Endodermal cell (in vitro differentiated cells): ENCODE measurements around the gene MRPL11. TPM values are rescaled to one million over a fixed set of nuclear protein-coding genes. Genes with fewer than 3 reads are reported as not detected.

Experiments used
- DNase-seq: peaks from one replicate; pipeline ENCODE4 v3.0.0-alpha.2; 2017
- H3K27ac ChIP-seq: 2 replicates; pipeline ENCODE4 v1.5.1; 2013; ENCODE audit warnings: mild to moderate bottlenecking, low read depth, low read length, moderate library complexity
- H3K27me3 ChIP-seq: 2 replicates; pipeline ENCODE4 v1.6.1; 2013; ENCODE audit warnings: mild to moderate bottlenecking, low read length, moderate library complexity; ENCODE audit not compliant: insufficient read depth, control insufficient read depth, poor library complexity, severe bottlenecking
- H3K36me3 ChIP-seq: 2 replicates; pipeline ENCODE4 v1.7.0; 2013; ENCODE audit warnings: mild to moderate bottlenecking, low read length, moderate library complexity; ENCODE audit not compliant: control insufficient read depth, insufficient read depth
- H3K4me1 ChIP-seq: one replicate; pipeline ENCODE4 v1.7.0; 2013; ENCODE audit warnings: low read length; ENCODE audit not compliant: control insufficient read depth, insufficient read depth
- H3K4me3 ChIP-seq: 2 replicates; pipeline ENCODE4 v1.5.1; 2013; ENCODE audit warnings: mild to moderate bottlenecking, low read length, moderate library complexity
- H3K9ac ChIP-seq: 2 replicates; pipeline ENCODE4 v1.6.1; 2013; ENCODE audit warnings: mild to moderate bottlenecking, low read length, moderate library complexity; ENCODE audit not compliant: poor library complexity, severe bottlenecking; ENCODE audit errors: extremely low read depth
- H3K9me3 ChIP-seq: 2 replicates; pipeline ENCODE4 v1.6.1; 2013; ENCODE audit warnings: mild to moderate bottlenecking, low read length, moderate library complexity; ENCODE audit not compliant: control insufficient read depth
- H3K27ac Mint-ChIP-seq: 2 replicates; pipeline ENCODE4 v1.8.0; 2020; ENCODE audit warnings: mixed read lengths
- H3K27me3 Mint-ChIP-seq: 2 replicates; pipeline ENCODE4 v1.8.0; 2021; ENCODE audit warnings: mild to moderate bottlenecking, mixed read lengths; ENCODE audit not compliant: insufficient read depth
- H3K36me3 Mint-ChIP-seq: 2 replicates; pipeline ENCODE4 v1.8.0; 2020; ENCODE audit warnings: low read depth, mixed read lengths
- H3K4me1 Mint-ChIP-seq: 2 replicates; pipeline ENCODE4 v1.8.0; 2020; ENCODE audit warnings: mixed read lengths
- H3K4me3 Mint-ChIP-seq: 2 replicates; pipeline ENCODE4 v1.8.0; 2020; ENCODE audit warnings: mild to moderate bottlenecking, moderate library complexity, mixed read lengths
- H3K9me3 Mint-ChIP-seq: 2 replicates; pipeline ENCODE4 v1.8.0; 2020; ENCODE audit warnings: mild to moderate bottlenecking, mixed read lengths
- WGBS, 2 experiments: methylation state at CpG; one replicate each; pipeline versions ENCODE4 v1.1.5 to v1.1.7; 2013; ENCODE audit warnings: missing lambda C conversion rate in 2 of 2, mixed read lengths in 1 of 2; ENCODE audit not compliant: insufficient coverage in 1 of 2, insufficient read length in 1 of 2; 5-methylcytosine and 5-hydroxymethylcytosine counted together
- total RNA-seq, 2 donors: library from RNA; stranded (reverse); fragmentation: NEBNext Ultra II Directional in 1 of 2; extraction: Animal tissue kit (Norgen Biotek cat#: 25700) in 1 of 2; gene quantifications; 2 replicates in 1 of 2; 3 replicates in 1 of 2; pipeline ENCODE4 v1.2.1, GENCODE V29; 2021
- TF ChIP-seq, protein P1 (sequence below): fragments of 200-600 bp; sonication (generic); conservative IDR thresholded peaks from 2 replicates; pipeline ENCODE4 v1.5.0; 2021; ENCODE audit warnings: antibody characterized with exemption, mild to moderate bottlenecking

Gene MRPL11
- total RNA-seq, 2 donors from 2014 or later = 84.5 to 111 TPM

DNA sequence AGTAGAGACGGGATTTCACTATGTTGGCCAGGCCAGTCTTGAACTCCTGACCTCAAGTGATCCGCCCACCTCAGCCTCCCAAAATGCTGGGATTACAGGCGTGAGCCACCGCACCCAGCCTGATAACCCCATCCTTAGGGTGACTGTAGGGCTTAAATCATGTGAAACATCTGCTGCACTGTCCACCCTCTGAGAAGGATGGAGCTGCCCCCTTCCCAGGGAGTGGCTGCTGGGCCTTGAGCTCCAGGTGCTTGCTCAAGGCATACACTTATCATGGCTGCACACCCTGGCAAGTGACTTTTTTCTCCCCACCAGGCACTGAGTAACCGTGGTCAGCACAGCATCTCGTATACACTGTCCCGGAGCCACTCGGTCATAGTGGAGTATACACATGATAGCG lies 33.4 kb upstream of the MRPL11 start:
- Mint-ChIP-seq H3K27ac (no peak overlapping the region), H3K27me3 (no peaks in the 10 kb centered on the region), H3K4me3 (no peak overlapping the region), H3K4me1 (peaks cover 8% of the 10 kb centered on the region), H3K9me3 (no peaks in the 10 kb centered on the region), H3K36me3 (peaks cover 10% of the 10 kb centered on the region)
- WGBS, 2 experiments = 95 to 100% methylated on average over 4 to 9 of the region's 9 CpGs
- Histone ChIP-seq H3K9me3 (no peaks in the 10 kb centered on the region), H3K4me1 (peaks cover 8% of the 10 kb centered on the region), H3K4me3 (no peak overlapping the region), H3K27me3 (no peaks in the 10 kb centered on the region), H3K9ac (no peak overlapping the region), H3K27ac (no peak overlapping the region), H3K36me3 (no peaks in the 10 kb centered on the region)
- TF ChIP-seq, protein P1, sequence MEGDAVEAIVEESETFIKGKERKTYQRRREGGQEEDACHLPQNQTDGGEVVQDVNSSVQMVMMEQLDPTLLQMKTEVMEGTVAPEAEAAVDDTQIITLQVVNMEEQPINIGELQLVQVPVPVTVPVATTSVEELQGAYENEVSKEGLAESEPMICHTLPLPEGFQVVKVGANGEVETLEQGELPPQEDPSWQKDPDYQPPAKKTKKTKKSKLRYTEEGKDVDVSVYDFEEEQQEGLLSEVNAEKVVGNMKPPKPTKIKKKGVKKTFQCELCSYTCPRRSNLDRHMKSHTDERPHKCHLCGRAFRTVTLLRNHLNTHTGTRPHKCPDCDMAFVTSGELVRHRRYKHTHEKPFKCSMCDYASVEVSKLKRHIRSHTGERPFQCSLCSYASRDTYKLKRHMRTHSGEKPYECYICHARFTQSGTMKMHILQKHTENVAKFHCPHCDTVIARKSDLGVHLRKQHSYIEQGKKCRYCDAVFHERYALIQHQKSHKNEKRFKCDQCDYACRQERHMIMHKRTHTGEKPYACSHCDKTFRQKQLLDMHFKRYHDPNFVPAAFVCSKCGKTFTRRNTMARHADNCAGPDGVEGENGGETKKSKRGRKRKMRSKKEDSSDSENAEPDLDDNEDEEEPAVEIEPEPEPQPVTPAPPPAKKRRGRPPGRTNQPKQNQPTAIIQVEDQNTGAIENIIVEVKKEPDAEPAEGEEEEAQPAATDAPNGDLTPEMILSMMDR = no peak
- DNase-seq = no peak

DNA sequence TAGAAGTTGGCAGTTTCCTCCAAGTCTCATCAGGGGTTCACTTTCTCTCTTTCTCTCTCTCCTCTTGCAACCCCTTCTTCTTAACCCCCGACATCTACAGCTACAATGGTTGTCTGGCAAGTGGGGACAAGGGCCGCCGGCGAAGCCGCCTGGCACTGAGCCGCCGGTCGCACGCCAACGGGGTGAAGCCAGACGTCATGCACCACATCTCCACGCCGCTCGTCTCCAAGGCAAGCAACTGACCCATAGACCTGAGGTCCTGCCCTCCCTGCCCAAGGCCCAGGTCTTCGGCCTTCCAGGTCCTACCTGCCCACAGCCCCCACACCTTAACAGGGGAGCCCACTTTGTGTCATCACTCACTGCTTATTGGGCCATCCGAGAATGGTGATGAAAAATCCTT lies 32.5 kb upstream of the MRPL11 start:
- Histone ChIP-seq H3K27ac (no peak overlapping the region), H3K4me1 (peaks cover 8% of the 10 kb centered on the region), H3K27me3 (no peaks in the 10 kb centered on the region), H3K36me3 (no peaks in the 10 kb centered on the region), H3K9ac (no peak overlapping the region), H3K4me3 (no peak overlapping the region), H3K9me3 (no peaks in the 10 kb centered on the region)
- WGBS, 2 experiments = 93 to 94% methylated on average over 5 to 16 of the region's 16 CpGs
- H3K27me3 Mint-ChIP-seq = no peaks in the 10 kb centered on the region
- peaks cover 8% of the 10 kb centered on the region for H3K4me1 Mint-ChIP-seq
- TF ChIP-seq, protein P1 = no peak
- no peak overlapping the region for H3K27ac Mint-ChIP-seq
- H3K9me3 Mint-ChIP-seq = no peaks in the 10 kb centered on the region
- no peak for DNase-seq
- H3K4me3 Mint-ChIP-seq = no peak overlapping the region
- H3K36me3 Mint-ChIP-seq = peaks cover 10% of the 10 kb centered on the region

DNA sequence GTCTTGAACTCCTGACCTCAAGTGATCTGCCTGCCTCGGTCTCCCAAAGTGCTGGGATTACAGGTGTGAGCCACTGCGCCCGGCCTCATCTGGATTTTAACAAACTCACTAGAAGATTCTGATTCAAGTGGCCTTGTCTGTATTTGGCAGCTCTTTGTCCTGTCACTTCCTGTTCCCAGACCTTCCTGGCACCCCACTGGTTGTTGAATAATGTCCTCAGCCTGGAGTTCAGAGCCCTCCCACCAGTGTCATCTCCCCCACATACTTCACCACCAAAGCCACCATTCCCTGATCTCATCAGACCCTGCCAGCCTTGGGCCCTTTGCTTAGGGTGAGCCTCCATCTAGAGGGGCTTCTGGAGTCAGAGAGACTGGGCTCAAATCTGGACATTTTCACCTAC lies 31.4 kb upstream of the MRPL11 start:
- peaks cover 8% of the 10 kb centered on the region for H3K4me1 ChIP-seq
- H3K4me1 Mint-ChIP-seq = peaks cover 8% of the 10 kb centered on the region
- 79 to 83% methylated on average over 3 of the region's 3 CpGs for WGBS, 2 experiments
- no peak overlapping the region for H3K27ac ChIP-seq
- no peaks in the 10 kb centered on the region for H3K27me3 ChIP-seq
- H3K4me3 ChIP-seq = no peak overlapping the region
- H3K9me3 ChIP-seq = no peaks in the 10 kb centered on the region
- peaks cover 10% of the 10 kb centered on the region for H3K36me3 Mint-ChIP-seq
- TF ChIP-seq, protein P1 = no peak
- H3K27me3 Mint-ChIP-seq = peaks cover 9% of the 10 kb centered on the region
- no peak overlapping the region for H3K4me3 Mint-ChIP-seq
- DNase-seq = peak; percentile 69
- no peaks in the 10 kb centered on the region for H3K36me3 ChIP-seq
- H3K27ac Mint-ChIP-seq = peak overlapping the region; percentile 29
- no peaks in the 10 kb centered on the region for H3K9me3 Mint-ChIP-seq
- H3K9ac ChIP-seq = no peak overlapping the region
